ENCODE results near the gene LYZL1.
"Not testable (repeated sequence)": the region's sequence is repeated elsewhere in the genome, so short reads cannot be mapped to it uniquely, and the experiment has no call there.

The LYZL1 gene

DNA sequence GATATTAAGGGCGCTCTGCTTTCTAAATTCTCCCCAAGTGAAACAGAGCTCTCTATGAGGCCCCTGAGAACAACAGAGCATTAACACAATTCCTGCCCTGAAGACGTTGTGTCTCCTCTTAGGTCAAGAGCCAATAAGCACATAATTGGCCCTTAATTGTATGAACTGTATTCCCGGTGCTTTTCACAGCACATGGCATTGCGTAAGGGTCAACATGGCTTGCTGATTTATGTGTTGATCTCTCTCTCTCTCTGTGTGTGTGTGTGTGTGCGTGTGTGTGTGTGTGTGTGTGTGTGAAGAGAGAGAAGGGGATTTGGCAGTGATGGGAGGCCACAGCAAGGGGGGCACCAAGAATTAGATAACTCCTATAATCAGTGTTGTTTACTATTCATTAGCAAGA, 40.5 kb downstream of the LYZL1 start:
- no peak for TF ChIP-seq MYC (IDR thresholded peaks at IDR 0.05; ENCODE audit: low read depth, low read length)
- TF ChIP-seq POLR2A (IDR thresholded peaks at IDR 0.05; ENCODE audit: extremely low read depth, insufficient read length): no peak
- TF ChIP-seq, protein P1, sequence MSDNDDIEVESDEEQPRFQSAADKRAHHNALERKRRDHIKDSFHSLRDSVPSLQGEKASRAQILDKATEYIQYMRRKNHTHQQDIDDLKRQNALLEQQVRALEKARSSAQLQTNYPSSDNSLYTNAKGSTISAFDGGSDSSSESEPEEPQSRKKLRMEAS (IDR thresholded peaks at IDR 0.05; ENCODE audit: low read depth, low read length): no peak
- TF ChIP-seq, protein P2, sequence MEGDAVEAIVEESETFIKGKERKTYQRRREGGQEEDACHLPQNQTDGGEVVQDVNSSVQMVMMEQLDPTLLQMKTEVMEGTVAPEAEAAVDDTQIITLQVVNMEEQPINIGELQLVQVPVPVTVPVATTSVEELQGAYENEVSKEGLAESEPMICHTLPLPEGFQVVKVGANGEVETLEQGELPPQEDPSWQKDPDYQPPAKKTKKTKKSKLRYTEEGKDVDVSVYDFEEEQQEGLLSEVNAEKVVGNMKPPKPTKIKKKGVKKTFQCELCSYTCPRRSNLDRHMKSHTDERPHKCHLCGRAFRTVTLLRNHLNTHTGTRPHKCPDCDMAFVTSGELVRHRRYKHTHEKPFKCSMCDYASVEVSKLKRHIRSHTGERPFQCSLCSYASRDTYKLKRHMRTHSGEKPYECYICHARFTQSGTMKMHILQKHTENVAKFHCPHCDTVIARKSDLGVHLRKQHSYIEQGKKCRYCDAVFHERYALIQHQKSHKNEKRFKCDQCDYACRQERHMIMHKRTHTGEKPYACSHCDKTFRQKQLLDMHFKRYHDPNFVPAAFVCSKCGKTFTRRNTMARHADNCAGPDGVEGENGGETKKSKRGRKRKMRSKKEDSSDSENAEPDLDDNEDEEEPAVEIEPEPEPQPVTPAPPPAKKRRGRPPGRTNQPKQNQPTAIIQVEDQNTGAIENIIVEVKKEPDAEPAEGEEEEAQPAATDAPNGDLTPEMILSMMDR (IDR thresholded peaks at IDR 0.05; ENCODE audit: low read depth, low read length): no peak

DNA sequence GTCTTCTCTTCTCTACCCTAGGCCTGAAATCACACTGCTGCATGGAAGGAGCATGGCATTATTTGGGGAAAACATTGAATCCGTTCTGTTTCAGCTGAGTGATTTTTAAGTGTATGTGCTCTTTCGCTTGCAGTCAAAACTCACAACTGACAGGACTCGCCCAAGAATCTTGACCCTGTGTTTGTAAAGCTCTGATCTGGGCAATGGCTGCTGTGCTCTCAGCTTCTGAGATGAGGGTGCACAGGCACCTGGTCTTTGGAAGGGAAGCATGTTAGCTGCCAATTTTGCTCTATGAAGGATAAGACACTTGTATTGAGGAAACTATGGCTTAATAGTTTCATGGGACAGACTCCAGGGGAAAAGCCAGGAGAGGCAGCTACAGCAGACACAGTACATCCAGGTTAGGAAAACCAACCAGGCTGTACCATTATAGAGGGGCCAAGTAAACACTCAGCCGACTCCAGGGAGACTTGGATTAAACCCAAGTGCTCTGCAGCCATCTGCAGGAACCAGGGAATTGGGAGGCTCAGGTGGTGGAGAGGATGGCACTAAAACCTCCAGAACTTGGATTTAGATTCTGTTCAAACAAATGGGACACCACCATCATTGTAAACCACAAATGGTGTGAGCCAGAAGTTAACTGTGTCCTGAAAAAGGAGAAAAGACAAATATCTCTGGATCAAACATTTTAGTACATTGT, 43.3 kb downstream of the LYZL1 start:
- no peak for DNase-seq (ENCODE audit: low read depth)
- TF ChIP-seq, protein P1 (IDR thresholded peaks at IDR 0.05; ENCODE audit: low read depth, low read length): no peak
- no peak for TF ChIP-seq POLR2A (IDR thresholded peaks at IDR 0.05; ENCODE audit: extremely low read depth, insufficient read length)
- no peak for TF ChIP-seq MYC (IDR thresholded peaks at IDR 0.05; ENCODE audit: low read depth, low read length)
- TF ChIP-seq, protein P2 (IDR thresholded peaks at IDR 0.05; ENCODE audit: low read depth, low read length): no peak

More for the DNA sequence above, 40.5 kb downstream of the LYZL1 start:
- no peak for DNase-seq (ENCODE audit: low read depth)
- H3K4me3 ChIP-seq (ENCODE audit: low read depth, low read length): no peak overlapping the region

DNA sequence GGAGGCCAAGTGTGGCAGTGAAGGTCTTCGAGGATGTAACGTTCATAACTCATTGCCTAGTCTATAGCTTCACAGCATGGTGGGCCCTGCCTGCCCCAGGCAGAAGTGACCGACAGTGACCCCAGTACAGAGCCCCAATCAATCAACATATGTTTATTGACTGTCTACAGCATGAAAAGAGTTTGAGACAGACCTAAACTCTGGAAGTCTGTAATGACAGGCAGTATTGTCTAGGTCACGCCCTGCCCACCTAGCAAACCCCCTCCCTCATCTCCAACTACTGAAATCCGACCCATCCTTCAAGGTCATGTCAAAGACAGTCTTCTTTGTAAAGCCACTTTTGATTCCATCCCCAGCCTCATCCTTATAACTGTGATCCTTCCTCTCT, 43.9 kb downstream of the LYZL1 start:
- no peak for DNase-seq (ENCODE audit: low read depth)
- no peak overlapping the region for H3K4me3 ChIP-seq (ENCODE audit: low read depth, low read length)
- TF ChIP-seq, protein P1 (IDR thresholded peaks at IDR 0.05; ENCODE audit: low read depth, low read length): no peak
- TF ChIP-seq POLR2A (IDR thresholded peaks at IDR 0.05; ENCODE audit: extremely low read depth, insufficient read length): no peak
- TF ChIP-seq, protein P2 (IDR thresholded peaks at IDR 0.05; ENCODE audit: low read depth, low read length): no peak
- TF ChIP-seq MYC (IDR thresholded peaks at IDR 0.05; ENCODE audit: low read depth, low read length): no peak

More for the DNA sequence above, 43.3 kb downstream of the LYZL1 start:
- H3K4me3 ChIP-seq (ENCODE audit: low read depth, low read length): no peak overlapping the region

DNA sequence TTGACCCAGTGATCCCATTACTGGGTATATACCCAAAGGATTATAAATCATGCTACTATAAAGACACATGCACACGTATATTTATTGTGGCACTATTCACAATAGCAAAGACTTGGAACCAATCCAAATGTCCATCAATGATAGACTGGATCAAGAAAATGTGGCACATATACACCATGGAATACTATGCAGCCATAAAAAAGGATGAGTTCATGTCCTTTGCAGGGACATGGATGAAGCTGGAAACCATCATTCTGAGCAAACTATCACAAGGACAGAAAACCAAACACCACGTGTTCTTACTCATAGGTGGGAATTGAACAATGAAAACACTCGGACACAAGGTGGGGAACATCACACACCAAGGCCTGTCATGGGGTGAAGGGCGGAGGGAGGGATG, 48.7 kb downstream of the LYZL1 start:
- H3K4me3 ChIP-seq (ENCODE audit: low read depth, low read length); DNase-seq (ENCODE audit: low read depth): not testable (repeated sequence)

DNA sequence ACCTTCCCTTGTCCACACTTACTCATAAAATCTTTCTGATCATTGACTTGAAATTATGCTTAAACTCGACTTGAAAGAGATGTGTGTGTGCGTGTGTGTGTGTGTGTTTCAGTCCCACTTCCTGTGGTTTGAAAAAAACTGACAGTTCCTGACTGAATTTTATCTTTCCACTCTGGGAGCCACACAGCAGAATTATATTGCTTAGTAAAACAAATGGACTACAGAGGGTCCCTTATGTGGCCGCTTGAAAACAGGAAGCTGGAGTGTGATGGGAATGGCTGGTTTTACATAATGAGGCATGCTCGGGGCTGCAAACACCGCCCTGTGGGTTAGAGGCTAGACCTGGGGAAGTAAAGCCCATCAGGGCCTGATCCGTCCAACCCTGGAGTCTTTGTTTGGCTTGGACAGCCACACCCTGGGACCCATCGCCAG, 54.8 kb downstream of the LYZL1 start:
- H3K4me3 ChIP-seq (ENCODE audit: low read depth, low read length): no peak overlapping the region
- no peak for TF ChIP-seq MYC (IDR thresholded peaks at IDR 0.05; ENCODE audit: low read depth, low read length)
- TF ChIP-seq, protein P1 (IDR thresholded peaks at IDR 0.05; ENCODE audit: low read depth, low read length): no peak
- no peak for TF ChIP-seq POLR2A (IDR thresholded peaks at IDR 0.05; ENCODE audit: extremely low read depth, insufficient read length)
- TF ChIP-seq, protein P2 (IDR thresholded peaks at IDR 0.05; ENCODE audit: low read depth, low read length): no peak
- DNase-seq (ENCODE audit: low read depth): no peak

DNA sequence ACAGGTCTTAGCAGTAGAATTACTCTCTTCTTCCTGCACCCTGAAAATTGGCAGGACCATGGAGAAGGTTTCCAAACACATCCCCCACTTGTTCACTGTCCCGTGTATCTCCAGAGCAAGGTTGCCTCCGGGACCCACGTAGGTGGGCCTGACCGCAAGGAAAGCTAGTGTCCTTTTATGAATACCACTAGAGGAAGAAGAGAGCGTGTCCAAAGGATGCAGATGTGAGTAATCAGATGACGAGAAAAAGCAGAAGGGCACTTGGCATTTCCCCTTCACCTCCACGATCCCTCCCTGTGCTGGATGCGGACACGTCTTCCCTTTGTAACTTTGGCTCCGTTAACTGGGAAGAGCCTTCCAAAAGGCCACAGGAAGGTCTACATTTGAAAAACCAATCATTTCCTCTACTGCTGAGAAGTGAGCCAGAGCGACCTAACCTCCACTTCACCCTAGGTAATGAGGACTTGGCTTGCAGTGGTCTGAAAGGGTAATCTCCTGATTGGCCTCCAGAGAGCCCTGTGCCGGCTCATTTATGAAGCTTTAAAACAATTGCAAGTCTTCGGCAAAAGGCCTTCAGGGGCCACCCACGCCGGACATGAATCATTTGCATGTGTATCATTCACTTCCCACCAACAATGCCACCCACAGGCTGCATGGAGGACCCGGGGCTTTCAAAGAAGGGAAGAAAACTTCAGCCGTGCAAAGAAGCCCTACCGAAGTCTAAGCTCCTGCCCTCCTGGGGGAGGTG, 55.4 kb downstream of the LYZL1 start:
- H3K4me3 ChIP-seq (ENCODE audit: low read depth, low read length): no peak overlapping the region
- no peak for DNase-seq (ENCODE audit: low read depth)
- TF ChIP-seq, protein P1 (IDR thresholded peaks at IDR 0.05; ENCODE audit: low read depth, low read length): no peak
- TF ChIP-seq, protein P2 (IDR thresholded peaks at IDR 0.05; ENCODE audit: low read depth, low read length): no peak
- TF ChIP-seq MYC (IDR thresholded peaks at IDR 0.05; ENCODE audit: low read depth, low read length) (no peak), POLR2A (IDR thresholded peaks at IDR 0.05; ENCODE audit: extremely low read depth, insufficient read length) (no peak)

Data from NB4 (cell line).